Measurements from ENCODE around the gene GALNT8. TPM values are rescaled to one million over a fixed set of nuclear protein-coding genes. Genes with fewer than 3 reads are reported as not detected.

The GALNT8 gene
- total and polyA plus RNA-seq, 2 of the 8 experiments (the other 6 are each of a cell fraction or from before 2014, with no cell fraction given): 4.7 to 8.3 TPM

- Histone ChIP-seq H2AK5ac (ENCODE audit: low read depth, low read length) (no peak overlapping the region), H3K9me3 (ENCODE audit: insufficient read depth in 2 of 2, low read depth in 1 of 2, low read length in 1 of 2) (peaks cover 0 to 3% of the 10 kb centered on the region in 2 experiments; a peak in 2 of 4 replicates), H3K79me1 (ENCODE audit: low read depth, low read length) (no peaks in the 10 kb centered on the region), H3K27me3 (replicated peaks in 1 of 4; ENCODE audit: control insufficient read depth in 3 of 4, extremely low read depth in 1 of 4, insufficient read depth in 3 of 4, low read length in 3 of 4) (no peaks in the 10 kb centered on the region), H3K56ac (replicated peaks; ENCODE audit: insufficient read length, low read depth, low read length) (no peak overlapping the region), H4K91ac (replicated peaks; ENCODE audit: insufficient read length, low read length) (no peak overlapping the region), H3K4ac (replicated peaks; ENCODE audit: insufficient read length, low read depth, low read length) (no peak overlapping the region), H3K23me2 (ENCODE audit: low read depth, low read length) (0 out of 2 replicates have a peak, but pooled peaks cover 2% of the 10 kb centered on the region), H3K18ac (ENCODE audit: extremely low read depth, low read length) (no peak overlapping the region), H2BK12ac (ENCODE audit: low read depth, low read length) (no peak overlapping the region), H3K4me1 (replicated peaks in 1 of 4; ENCODE audit: control insufficient read depth in 3 of 4, insufficient read depth in 4 of 4, low read length in 3 of 4) (no peaks in the 10 kb centered on the region), H4K5ac (ENCODE audit: insufficient read length, low read depth, low read length) (no peak overlapping the region), H2BK120ac (replicated peaks; ENCODE audit: low read depth, low read length) (no peak overlapping the region), H3K27ac (ENCODE audit: low read depth, low read length) (no peak overlapping the region), H2BK15ac (ENCODE audit: low read length) (no peak overlapping the region), H3K4me3 (ENCODE audit: extremely low read depth in 1 of 4, insufficient read depth in 2 of 4, low read depth in 3 of 4, low read length in 4 of 4) (no peak overlapping the region), H3K14ac (ENCODE audit: insufficient read length) (no peak overlapping the region), H2BK5ac (ENCODE audit: low read depth, low read length) (no peak overlapping the region), H3K36me3 (ENCODE audit: control insufficient read depth in 2 of 4, insufficient read depth in 4 of 4, low read length in 3 of 4) (no peaks in the 10 kb centered on the region), H3K4me2 (ENCODE audit: insufficient read depth in 1 of 2, low read depth in 2 of 2, low read length in 2 of 2) (no peak overlapping the region), H4K20me1 (replicated peaks in 1 of 2; ENCODE audit: control insufficient read depth in 1 of 2, insufficient read depth in 2 of 2, low read length in 2 of 2) (no peaks in the 10 kb centered on the region), H3K9ac (replicated peaks in 1 of 4; ENCODE audit: extremely low read depth in 1 of 4, low read depth in 3 of 4, low read length in 3 of 4) (no peak overlapping the region), H3K79me2 (ENCODE audit: control insufficient read depth in 1 of 2, insufficient read depth in 2 of 2, low read length in 2 of 2) (no peaks in the 10 kb centered on the region), H4K8ac (ENCODE audit: extremely low read depth, insufficient read depth, low read length) (no peak overlapping the region), H2BK20ac (ENCODE audit: low read length) (no peak overlapping the region), H3K23ac (ENCODE audit: insufficient read length) (no peak overlapping the region), H2AFZ (ENCODE audit: low read length) (no peak overlapping the region)
- WGBS, 2 experiments (ENCODE audit: extremely low coverage in 1 of 2, insufficient coverage in 1 of 2, insufficient read length in 1 of 2, insufficient replicate concordance in 2 of 2, low coverage in 1 of 2, low lambda C conversion rate in 2 of 2, missing lambda C conversion rate in 1 of 2): 89% methylated on average over 7 of the region's 7 CpGs; no CpG with 5 or more reads in 1 of the 2 experiments
- CTCF ChIA-PET (ENCODE audit: partially characterized antibody): no interaction called here
- no peak for TF ChIP-seq EGR1 (IDR thresholded peaks at IDR 0.05; ENCODE audit: borderline replicate concordance, low read depth, low read length)
- no peak for TF ChIP-seq JUN (IDR thresholded peaks at IDR 0.05; ENCODE audit: low read depth, low read length)
- no peak for TF ChIP-seq POLR2A (IDR thresholded peaks at IDR 0.05; ENCODE audit: control extremely low read depth in 1 of 2, low read depth in 2 of 2, low read length in 2 of 2)
- TF ChIP-seq YY1 (IDR thresholded peaks at IDR 0.05; ENCODE audit: low read depth, low read length): no peak
- no peak for TF ChIP-seq NRF1 (IDR thresholded peaks at IDR 0.05; ENCODE audit: low read depth, low read length)
- TF ChIP-seq MAFK (IDR thresholded peaks at IDR 0.05; ENCODE audit: low read depth, low read length): no peak
- TF ChIP-seq TEAD4 (IDR thresholded peaks at IDR 0.05; ENCODE audit: low read depth, low read length): no peak
- POLR2A ChIA-PET (ENCODE audit: partially characterized antibody): interaction anchor here (1.0 kb wide), 1 partner anchor 223 kb away, joined by 3 read pairs; the partner anchor contains the start of gene DYRK4
- DNase-seq (ENCODE audit: low read depth in 1 of 2, low spot score in 2 of 2): no peak
- no peak for FAIRE-seq
Observed at GRCh38 chr12:4784404-4785054, 64.3 kb downstream of the GALNT8 start.

Data from H1 (cell line).